ENCODE data around the gene LATS2.

LATS2 gene

GRCh38 chr13:21025539-21025938, 35.8 kb downstream of the LATS2 start:
- Histone ChIP-seq H3K36me3 (ENCODE audit: control insufficient read depth in 1 of 2, insufficient read depth in 2 of 2, low read length in 2 of 2) (no peaks in the 10 kb centered on the region), H3K9me3 (ENCODE audit: control insufficient read depth in 1 of 2, low read length in 2 of 2) (no peaks in the 10 kb centered on the region), H3K4me1 (ENCODE audit: control insufficient read depth in 1 of 2, insufficient read depth in 2 of 2, low read length in 2 of 2) (peaks cover 5 to 27% of the 10 kb centered on the region in 2 donors), H3K27me3 (ENCODE audit: low read depth, low read length) (no peaks in the 10 kb centered on the region), H3K27ac (ENCODE audit: low read length) (no peak overlapping the region), H3K4me3 (ENCODE audit: low read depth in 1 of 2, low read length in 2 of 2) (no peak overlapping the region)

DNA sequence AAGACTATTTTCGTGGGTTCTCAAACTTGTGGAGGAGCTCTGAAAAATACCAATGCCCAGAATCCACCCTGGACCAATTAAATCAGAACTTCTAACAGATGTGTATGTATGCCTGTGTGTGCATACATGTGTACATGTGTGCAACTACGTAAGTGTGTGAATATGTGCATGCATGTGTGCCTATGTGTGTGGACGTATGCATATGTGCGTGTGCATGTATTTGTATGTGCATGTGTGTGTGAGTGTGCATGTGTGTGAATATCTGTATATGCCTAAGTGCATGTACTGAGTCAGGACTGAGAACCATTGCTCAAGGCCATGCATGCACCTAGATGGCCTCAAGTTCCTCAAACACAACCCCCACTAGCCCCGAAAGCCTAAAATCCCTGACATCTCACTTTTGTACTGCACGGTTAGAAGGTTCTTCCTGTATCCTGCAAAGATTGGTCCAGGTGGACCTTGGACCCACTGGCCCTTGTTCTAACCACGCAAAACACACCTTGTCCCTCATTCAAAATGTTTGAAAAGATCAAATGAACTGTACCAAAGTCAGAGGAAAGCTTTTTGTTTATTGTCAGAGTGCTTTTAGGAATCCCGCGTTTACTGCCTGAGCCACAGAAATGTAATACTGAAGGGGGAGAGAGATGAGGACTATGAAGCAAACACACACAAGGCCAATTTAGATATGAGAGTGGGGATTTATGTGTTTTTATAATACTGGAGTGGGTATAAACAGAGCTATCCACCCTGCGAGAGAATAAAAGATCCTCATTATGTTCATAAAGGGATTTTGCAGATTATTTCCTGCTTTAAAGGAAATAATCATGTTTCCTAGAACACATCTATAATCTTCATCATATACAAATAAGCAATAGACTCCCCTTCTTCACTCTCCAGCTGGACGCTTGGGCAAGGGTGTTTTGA, 39.1 kb downstream of the LATS2 start:
- peaks cover 10 to 39% of the 10 kb centered on the region in 2 donors for H3K4me1 ChIP-seq (ENCODE audit: control insufficient read depth in 1 of 2, insufficient read depth in 2 of 2, low read length in 2 of 2)
- H3K27ac ChIP-seq (ENCODE audit: low read length): no peak overlapping the region
- no peak overlapping the region for H3K4me3 ChIP-seq (ENCODE audit: low read depth in 1 of 2, low read length in 2 of 2)
- no peaks in the 10 kb centered on the region for H3K9me3 ChIP-seq (ENCODE audit: control insufficient read depth in 1 of 2, low read length in 2 of 2)
- H3K36me3 ChIP-seq (ENCODE audit: control insufficient read depth in 1 of 2, insufficient read depth in 2 of 2, low read length in 2 of 2): no peaks in the 10 kb centered on the region
- no peaks in the 10 kb centered on the region for H3K27me3 ChIP-seq (ENCODE audit: low read depth, low read length)

- peaks cover 15 to 50% of the 10 kb centered on the region in 2 donors for H3K4me1 ChIP-seq (ENCODE audit: control insufficient read depth in 1 of 2, insufficient read depth in 2 of 2, low read length in 2 of 2)
- H3K4me3 ChIP-seq (ENCODE audit: low read depth in 1 of 2, low read length in 2 of 2): no peak overlapping the region
- no peaks in the 10 kb centered on the region for H3K36me3 ChIP-seq (ENCODE audit: control insufficient read depth in 1 of 2, insufficient read depth in 2 of 2, low read length in 2 of 2)
- H3K27ac ChIP-seq (ENCODE audit: low read length): no peak overlapping the region
- no peaks in the 10 kb centered on the region for H3K27me3 ChIP-seq (ENCODE audit: low read depth, low read length)
- no peaks in the 10 kb centered on the region for H3K9me3 ChIP-seq (ENCODE audit: control insufficient read depth in 1 of 2, low read length in 2 of 2)
These were observed 40.8 kb downstream of the LATS2 start for GRCh38 chr13:21020581-21020980.

- no peaks in the 10 kb centered on the region for H3K27me3 ChIP-seq (ENCODE audit: low read depth, low read length)
- H3K36me3 ChIP-seq (ENCODE audit: control insufficient read depth in 1 of 2, insufficient read depth in 2 of 2, low read length in 2 of 2): no peaks in the 10 kb centered on the region
- H3K4me1 ChIP-seq (ENCODE audit: control insufficient read depth in 1 of 2, insufficient read depth in 2 of 2, low read length in 2 of 2): peaks cover 15 to 54% of the 10 kb centered on the region in 2 donors
- H3K9me3 ChIP-seq (ENCODE audit: control insufficient read depth in 1 of 2, low read length in 2 of 2): no peaks in the 10 kb centered on the region
- no peak overlapping the region for H3K27ac ChIP-seq (ENCODE audit: low read length)
- H3K4me3 ChIP-seq (ENCODE audit: low read depth in 1 of 2, low read length in 2 of 2): no peak overlapping the region
These were observed 41.2 kb downstream of the LATS2 start for GRCh38 chr13:21020176-21020575.

GRCh38 chr13:21018220-21018619, 43.2 kb downstream of the LATS2 start:
- no peaks in the 10 kb centered on the region for H3K9me3 ChIP-seq (ENCODE audit: control insufficient read depth in 1 of 2, low read length in 2 of 2)
- peaks cover 22 to 73% of the 10 kb centered on the region in 2 donors for H3K4me1 ChIP-seq (ENCODE audit: control insufficient read depth in 1 of 2, insufficient read depth in 2 of 2, low read length in 2 of 2)
- H3K36me3 ChIP-seq (ENCODE audit: control insufficient read depth in 1 of 2, insufficient read depth in 2 of 2, low read length in 2 of 2): no peaks in the 10 kb centered on the region
- no peak overlapping the region for H3K27ac ChIP-seq (ENCODE audit: low read length)
- no peaks in the 10 kb centered on the region for H3K27me3 ChIP-seq (ENCODE audit: low read depth, low read length)
- no peak overlapping the region for H3K4me3 ChIP-seq (ENCODE audit: low read depth in 1 of 2, low read length in 2 of 2)

DNA sequence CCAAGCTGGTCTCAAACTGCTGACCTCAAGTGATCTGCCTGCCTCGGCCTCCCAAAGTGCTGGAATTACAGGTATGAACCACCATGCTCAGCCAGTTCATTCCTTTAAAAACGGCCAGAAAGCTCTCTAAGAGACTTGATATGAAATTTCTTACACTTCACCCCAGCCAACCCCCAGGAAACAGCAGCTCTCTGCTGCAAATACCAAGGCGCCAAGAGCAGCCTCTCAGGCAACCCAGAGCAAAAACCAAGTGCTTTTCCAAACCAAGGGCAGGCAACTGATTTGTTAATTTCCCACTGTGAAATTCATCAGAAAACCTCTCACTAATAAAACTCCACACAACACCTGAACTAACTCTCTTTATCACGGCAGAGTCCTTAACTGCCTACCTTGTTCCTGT, 44.9 kb downstream of the LATS2 start:
- Histone ChIP-seq H3K27ac (ENCODE audit: low read length) (no peak overlapping the region), H3K4me1 (ENCODE audit: control insufficient read depth in 1 of 2, insufficient read depth in 2 of 2, low read length in 2 of 2) (peaks cover 19 to 68% of the 10 kb centered on the region in 2 donors)

GRCh38 chr13:21015284-21015683, 46.1 kb downstream of the LATS2 start:
- Histone ChIP-seq H3K27ac (ENCODE audit: low read length) (peak overlapping the region; percentile 78), H3K36me3 (ENCODE audit: control insufficient read depth in 1 of 2, insufficient read depth in 2 of 2, low read length in 2 of 2) (no peaks in the 10 kb centered on the region), H3K4me3 (ENCODE audit: low read depth in 1 of 2, low read length in 2 of 2) (no peak overlapping the region), H3K4me1 (ENCODE audit: control insufficient read depth in 1 of 2, insufficient read depth in 2 of 2, low read length in 2 of 2) (peaks cover 25 to 68% of the 10 kb centered on the region in 2 donors), H3K9me3 (ENCODE audit: control insufficient read depth in 1 of 2, low read length in 2 of 2) (no peaks in the 10 kb centered on the region), H3K27me3 (ENCODE audit: low read depth, low read length) (no peaks in the 10 kb centered on the region)

More for the DNA sequence above, 44.9 kb downstream of the LATS2 start:
- H3K27me3 ChIP-seq (ENCODE audit: low read depth, low read length): no peaks in the 10 kb centered on the region
- H3K4me3 ChIP-seq (ENCODE audit: low read depth in 1 of 2, low read length in 2 of 2): no peak overlapping the region
- no peaks in the 10 kb centered on the region for H3K9me3 ChIP-seq (ENCODE audit: control insufficient read depth in 1 of 2, low read length in 2 of 2)
- H3K36me3 ChIP-seq (ENCODE audit: control insufficient read depth in 1 of 2, insufficient read depth in 2 of 2, low read length in 2 of 2): no peaks in the 10 kb centered on the region

GRCh38 chr13:21014502-21015170, 46.8 kb downstream of the LATS2 start:
- Histone ChIP-seq H3K4me3 (ENCODE audit: low read depth in 1 of 2, low read length in 2 of 2) (no peak overlapping the region), H3K9me3 (ENCODE audit: control insufficient read depth in 1 of 2, low read length in 2 of 2) (no peaks in the 10 kb centered on the region), H3K36me3 (ENCODE audit: control insufficient read depth in 1 of 2, insufficient read depth in 2 of 2, low read length in 2 of 2) (no peaks in the 10 kb centered on the region), H3K27ac (ENCODE audit: low read length) (peak overlapping the region; percentile 78), H3K27me3 (ENCODE audit: low read depth, low read length) (no peaks in the 10 kb centered on the region), H3K4me1 (ENCODE audit: control insufficient read depth in 1 of 2, insufficient read depth in 2 of 2, low read length in 2 of 2) (peaks cover 23 to 63% of the 10 kb centered on the region in 2 donors)

- Histone ChIP-seq H3K9me3 (ENCODE audit: control insufficient read depth in 1 of 2, low read length in 2 of 2) (no peaks in the 10 kb centered on the region), H3K4me1 (ENCODE audit: control insufficient read depth in 1 of 2, insufficient read depth in 2 of 2, low read length in 2 of 2) (peaks cover 23 to 63% of the 10 kb centered on the region in 2 donors), H3K4me3 (ENCODE audit: low read depth in 1 of 2, low read length in 2 of 2) (no peak overlapping the region), H3K27ac (ENCODE audit: low read length) (peak overlapping the region; percentile 78), H3K36me3 (ENCODE audit: control insufficient read depth in 1 of 2, insufficient read depth in 2 of 2, low read length in 2 of 2) (no peaks in the 10 kb centered on the region), H3K27me3 (ENCODE audit: low read depth, low read length) (no peaks in the 10 kb centered on the region)
These were observed 47.3 kb downstream of the LATS2 start for GRCh38 chr13:21014139-21014501.

GRCh38 chr13:21013682-21014038, 47.7 kb downstream of the LATS2 start:
- Histone ChIP-seq H3K9me3 (ENCODE audit: control insufficient read depth in 1 of 2, low read length in 2 of 2) (no peaks in the 10 kb centered on the region), H3K36me3 (ENCODE audit: control insufficient read depth in 1 of 2, insufficient read depth in 2 of 2, low read length in 2 of 2) (no peaks in the 10 kb centered on the region), H3K27me3 (ENCODE audit: low read depth, low read length) (no peaks in the 10 kb centered on the region), H3K4me3 (ENCODE audit: low read depth in 1 of 2, low read length in 2 of 2) (no peak overlapping the region), H3K27ac (ENCODE audit: low read length) (no peak overlapping the region), H3K4me1 (ENCODE audit: control insufficient read depth in 1 of 2, insufficient read depth in 2 of 2, low read length in 2 of 2) (peaks cover 23 to 63% of the 10 kb centered on the region in 2 donors)

GRCh38 chr13:21012841-21013681, 48.3 kb downstream of the LATS2 start:
- no peaks in the 10 kb centered on the region for H3K27me3 ChIP-seq (ENCODE audit: low read depth, low read length)
- no peak overlapping the region for H3K4me3 ChIP-seq (ENCODE audit: low read depth in 1 of 2, low read length in 2 of 2)
- H3K27ac ChIP-seq (ENCODE audit: low read length): no peak overlapping the region
- no peaks in the 10 kb centered on the region for H3K9me3 ChIP-seq (ENCODE audit: control insufficient read depth in 1 of 2, low read length in 2 of 2)
- no peaks in the 10 kb centered on the region for H3K36me3 ChIP-seq (ENCODE audit: control insufficient read depth in 1 of 2, insufficient read depth in 2 of 2, low read length in 2 of 2)
- H3K4me1 ChIP-seq (ENCODE audit: control insufficient read depth in 1 of 2, insufficient read depth in 2 of 2, low read length in 2 of 2): peaks cover 23 to 63% of the 10 kb centered on the region in 2 donors

All from muscle layer of duodenum (tissue), 2 donors.